ENCODE results near the gene EIF4E3.

DNA sequence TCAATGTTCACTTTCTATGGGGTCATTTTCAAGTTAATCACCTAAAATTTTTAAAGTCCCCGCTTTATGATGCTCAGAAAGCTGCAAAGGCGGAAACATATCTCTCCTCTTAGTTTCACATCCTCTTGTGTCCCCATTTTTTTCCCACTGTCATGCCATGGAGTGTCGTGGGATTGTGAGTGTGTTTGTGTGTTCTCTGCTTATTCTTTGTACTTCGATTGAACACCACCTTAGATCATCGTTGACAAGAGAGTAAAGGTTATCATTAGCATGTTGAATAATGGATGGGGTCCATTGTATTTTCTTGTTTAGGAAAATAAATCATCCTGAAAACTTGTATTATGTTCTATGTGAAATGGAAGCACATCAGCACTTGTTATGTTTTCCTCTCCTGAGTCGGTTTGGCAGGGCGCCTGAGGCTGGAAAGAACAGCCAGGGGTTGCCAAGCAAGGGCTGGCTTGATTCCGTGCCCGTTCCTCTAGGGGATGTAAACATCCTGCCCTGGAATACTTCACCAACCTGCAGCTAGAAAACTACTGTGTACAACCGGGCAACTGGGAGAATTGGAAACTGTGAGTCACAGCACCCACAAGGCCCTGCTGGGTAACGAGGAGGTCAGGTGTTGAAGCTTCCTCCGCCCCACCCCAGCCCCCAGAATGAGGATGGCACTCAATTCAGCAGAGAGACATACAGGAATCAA lies 67.2 kb downstream of the EIF4E3 start:
- no peak for TF ChIP-seq GABPA (IDR thresholded peaks at IDR 0.05; ENCODE audit: low read depth)
- TF ChIP-seq, protein P1, sequence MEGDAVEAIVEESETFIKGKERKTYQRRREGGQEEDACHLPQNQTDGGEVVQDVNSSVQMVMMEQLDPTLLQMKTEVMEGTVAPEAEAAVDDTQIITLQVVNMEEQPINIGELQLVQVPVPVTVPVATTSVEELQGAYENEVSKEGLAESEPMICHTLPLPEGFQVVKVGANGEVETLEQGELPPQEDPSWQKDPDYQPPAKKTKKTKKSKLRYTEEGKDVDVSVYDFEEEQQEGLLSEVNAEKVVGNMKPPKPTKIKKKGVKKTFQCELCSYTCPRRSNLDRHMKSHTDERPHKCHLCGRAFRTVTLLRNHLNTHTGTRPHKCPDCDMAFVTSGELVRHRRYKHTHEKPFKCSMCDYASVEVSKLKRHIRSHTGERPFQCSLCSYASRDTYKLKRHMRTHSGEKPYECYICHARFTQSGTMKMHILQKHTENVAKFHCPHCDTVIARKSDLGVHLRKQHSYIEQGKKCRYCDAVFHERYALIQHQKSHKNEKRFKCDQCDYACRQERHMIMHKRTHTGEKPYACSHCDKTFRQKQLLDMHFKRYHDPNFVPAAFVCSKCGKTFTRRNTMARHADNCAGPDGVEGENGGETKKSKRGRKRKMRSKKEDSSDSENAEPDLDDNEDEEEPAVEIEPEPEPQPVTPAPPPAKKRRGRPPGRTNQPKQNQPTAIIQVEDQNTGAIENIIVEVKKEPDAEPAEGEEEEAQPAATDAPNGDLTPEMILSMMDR (IDR thresholded peaks at IDR 0.05; ENCODE audit: insufficient read depth, low read length): no peak
- TF ChIP-seq REST (IDR thresholded peaks at IDR 0.05; ENCODE audit: insufficient replicate concordance, low read depth): no peak
